Measurements from ENCODE around the gene ADAMTSL2.
A peak's percentile ranks its signal among the peaks of the same experiment; 100 is the strongest.

The ADAMTSL2 gene

DNA sequence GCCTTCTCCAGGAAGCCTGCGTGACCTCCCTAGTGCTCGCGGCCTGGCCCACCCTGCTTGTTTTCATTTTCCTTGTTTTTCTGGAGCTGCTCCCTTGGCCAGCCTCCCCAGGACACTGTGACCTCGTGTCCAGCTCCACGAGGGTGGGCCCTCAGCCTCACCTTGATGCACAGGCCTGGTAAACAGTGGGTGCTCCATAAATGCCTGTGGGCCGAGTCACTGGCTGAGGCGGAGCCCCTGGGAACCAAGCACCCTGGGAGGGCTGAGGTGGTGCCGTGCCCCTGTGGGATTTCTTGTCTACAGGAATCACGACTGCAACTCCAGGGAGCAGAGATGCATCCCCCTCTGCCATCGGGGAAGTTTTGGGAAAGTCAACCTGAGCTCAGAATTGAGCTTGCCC, 57.5 kb downstream of the ADAMTSL2 start:
- no peak for DNase-seq

DNA sequence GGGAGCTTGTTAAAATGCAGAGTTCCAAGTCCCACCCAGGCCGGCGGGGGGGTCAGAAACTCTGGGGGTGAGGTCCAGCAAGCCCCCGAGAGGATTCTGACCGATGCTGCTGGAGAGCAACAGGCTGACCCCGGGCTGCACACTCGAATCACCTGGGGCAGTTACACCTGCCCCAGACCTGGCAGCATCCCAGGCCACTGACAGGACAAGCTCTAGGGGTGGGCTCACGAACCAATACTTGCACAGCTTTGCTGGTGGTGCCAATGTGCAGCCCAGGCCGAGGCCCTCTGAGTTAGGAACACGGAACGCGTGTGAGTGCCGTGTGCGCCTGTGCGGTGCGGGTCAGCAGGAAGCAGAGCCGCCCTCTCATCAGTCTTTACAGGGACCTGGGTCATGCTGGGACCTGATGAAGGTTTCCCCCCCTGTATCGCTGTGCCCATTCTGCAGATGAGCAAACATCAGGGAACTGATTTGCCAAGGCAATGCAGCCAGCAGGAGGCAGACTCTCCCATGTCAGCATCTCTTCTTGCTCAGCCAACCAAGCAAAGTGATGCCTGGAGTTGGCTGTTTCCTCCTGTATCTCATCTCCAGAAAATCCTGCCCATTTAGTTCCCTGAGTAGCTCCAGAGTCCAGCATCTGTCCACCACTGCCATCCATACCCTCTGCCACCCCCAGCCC, 58.4 kb downstream of the ADAMTSL2 start:
- no peak for DNase-seq

DNA sequence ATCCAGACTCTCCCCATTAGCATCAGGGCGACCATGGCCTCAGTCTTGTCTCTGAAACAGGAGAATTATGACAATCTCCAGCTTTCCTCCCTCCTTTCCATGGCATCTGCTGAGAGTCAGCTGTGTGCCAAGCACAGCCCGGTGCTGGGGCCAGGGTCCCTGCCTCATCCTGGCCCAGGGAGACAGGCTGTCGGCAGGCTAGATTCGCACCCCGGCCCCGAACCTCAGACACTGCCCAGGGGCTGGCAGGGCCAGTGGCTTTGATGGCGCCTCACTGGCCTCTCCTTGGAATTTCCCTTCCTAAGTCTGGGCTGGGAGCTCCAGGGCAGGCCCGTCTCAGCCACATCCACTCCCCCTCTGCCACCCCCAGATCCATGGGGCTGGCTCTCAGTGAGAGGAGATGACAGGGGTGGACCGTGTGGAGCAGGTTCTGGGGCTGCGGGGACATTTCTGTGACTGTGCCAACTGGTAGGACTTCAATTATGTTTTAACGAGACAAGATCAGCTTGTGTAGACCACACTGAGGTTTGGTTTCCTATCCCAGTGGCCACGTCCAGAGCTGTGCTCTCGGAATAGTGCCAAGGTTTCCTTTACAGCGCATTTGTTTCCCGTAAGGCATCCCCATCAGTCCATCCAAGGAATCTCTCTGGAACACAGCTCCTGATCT, 59.2 kb downstream of the ADAMTSL2 start:
- DNase-seq, result no peak

GRCh38 chr9:133594310-133594709, 59.8 kb downstream of the ADAMTSL2 start:
- no peak for DNase-seq

DNA sequence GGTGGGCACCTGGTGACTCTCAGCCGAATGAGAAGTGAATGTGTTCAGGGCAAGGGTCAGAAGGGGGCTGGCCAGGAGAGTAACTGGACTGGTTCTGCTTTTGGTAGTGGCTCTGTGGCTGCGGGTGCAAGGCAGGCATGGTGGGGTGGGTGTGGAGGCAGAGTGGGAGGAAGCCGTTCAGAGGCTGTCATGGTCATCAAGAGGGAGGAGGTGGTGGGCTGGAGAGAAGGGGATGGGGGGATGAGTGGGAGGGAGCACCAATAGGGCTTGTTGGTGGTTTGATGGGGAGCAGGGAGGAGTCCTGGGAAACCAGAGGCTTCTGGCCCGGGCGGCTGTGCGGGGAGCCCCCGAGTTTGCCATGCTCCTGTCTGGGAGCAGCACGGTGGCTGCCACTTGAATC, 61.4 kb downstream of the ADAMTSL2 start:
- no peak for DNase-seq

DNA sequence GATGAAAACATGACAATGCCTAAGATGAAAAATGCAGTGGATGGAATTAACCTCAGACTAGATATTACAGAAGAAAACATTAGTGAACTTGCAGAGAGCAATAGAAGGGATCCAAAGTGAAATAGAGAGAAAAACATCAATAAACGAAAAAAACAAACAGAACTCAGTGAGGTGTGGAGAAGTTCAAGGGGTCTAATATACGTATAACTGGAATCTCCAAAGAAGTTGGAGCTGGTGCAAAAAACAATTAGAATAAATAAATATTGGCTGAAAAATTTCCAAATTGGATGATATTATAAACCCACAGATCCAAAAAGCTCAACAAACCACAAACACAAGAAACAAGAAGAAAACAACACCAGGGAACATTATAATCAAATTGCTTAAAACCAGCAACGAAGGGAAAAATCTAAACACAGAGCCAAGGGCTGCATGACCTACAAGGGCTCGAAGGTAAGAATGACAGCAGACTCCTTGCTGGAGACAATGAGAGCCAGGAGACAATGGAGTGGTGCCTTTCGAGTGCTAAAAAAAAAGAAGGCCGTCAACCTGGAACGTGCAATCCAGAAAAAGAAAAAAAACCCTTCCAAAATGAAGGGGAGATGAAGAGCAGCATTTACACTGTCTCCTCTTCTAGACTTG, 62.9 kb downstream of the ADAMTSL2 start:
- peak; percentile 61 for DNase-seq

DNA sequence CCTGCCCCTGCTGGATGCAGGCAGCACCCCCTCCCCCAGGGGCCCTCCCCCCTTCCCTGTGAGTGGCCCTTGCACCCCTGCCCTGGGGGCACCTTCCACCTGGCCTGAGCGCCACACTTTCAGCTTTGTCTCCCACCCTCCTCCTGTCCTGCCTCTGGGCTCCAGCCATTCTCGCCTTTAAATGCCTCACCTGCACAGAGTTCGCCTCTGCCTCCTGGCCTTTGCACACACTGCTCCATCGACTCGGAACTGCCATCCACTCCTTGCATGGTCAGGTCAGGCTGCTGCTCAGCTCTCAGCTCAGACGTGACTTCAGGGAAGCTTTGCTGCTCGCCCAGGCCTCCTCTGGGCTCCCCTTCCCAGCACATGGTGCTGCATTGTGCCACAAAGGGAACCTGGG, 64.5 kb downstream of the ADAMTSL2 start:
- DNase-seq, result no peak

DNA sequence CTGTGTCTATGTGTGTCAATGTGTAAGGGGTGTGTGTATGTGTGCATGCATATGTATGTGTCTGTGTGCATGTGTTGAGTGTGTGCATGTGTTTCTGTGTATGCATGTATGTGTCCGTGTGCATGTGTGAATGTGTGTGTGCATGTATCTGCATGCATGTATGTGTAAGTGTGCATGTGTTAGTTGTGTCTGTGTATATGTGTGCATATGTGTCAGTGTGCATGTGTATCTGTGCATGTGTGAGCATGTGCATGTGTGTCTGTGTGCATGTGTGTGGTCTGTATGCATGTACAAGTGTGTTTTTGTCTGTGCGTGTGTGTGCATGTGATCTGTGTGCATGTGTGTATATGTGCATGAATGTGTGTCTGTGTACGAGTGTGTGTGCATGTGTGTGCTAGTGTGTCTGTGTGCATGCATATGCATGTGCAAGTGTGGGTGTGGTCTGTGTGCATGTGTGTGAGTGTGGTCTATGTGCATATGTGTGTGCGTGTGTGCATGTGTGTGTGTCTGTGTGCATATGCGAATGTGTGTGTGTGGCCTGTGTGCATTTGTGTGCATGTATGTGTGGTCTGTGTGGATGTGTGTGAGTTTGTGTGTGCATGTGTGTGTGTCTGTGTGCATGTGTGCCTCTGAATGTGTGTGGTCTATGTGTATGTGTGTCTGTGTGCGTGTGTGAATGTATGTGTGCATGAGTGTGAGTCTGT, 65.1 kb downstream of the ADAMTSL2 start:
- no peak for DNase-seq

DNA sequence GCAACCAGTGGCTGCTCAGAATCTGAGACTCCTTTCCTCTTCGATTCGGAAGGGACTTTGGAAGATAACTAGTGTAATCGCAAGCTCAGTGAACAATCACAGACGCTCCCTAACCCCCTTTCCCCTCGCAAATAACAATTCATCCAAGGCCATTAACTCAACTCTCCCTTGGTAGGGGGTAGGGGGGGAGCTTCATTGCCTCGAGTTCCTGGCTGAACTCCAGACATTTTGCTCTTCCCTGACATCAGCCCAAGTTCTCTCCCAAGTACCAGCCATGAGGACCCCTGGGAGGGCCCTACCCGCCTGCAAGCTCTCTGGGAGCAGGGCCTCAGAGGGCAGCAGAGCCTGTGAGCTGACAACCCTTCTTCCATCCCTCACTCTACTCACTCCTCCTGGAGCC, 66.2 kb downstream of the ADAMTSL2 start:
- DNase-seq, result no peak

DNA sequence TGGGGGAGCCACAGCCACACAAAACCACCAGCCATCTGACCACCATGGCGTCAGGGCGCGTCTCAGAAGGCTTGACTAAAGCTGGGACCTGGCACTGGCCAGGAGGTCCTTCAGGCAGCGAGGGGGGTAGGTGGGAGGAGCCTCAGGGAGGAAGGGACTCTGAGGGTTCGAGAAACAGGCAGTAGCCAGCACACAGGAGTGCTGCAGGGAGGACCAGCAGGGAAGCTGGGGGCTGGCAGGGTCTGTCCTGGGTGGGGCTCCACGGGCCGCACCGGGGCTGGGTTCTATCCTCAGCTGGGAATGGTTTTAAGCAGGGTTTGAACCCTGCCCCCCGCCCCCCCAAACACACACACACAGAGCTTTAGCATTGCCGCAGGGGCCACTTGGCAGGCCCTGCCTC, 67.2 kb downstream of the ADAMTSL2 start:
- no peak for DNase-seq

DNA sequence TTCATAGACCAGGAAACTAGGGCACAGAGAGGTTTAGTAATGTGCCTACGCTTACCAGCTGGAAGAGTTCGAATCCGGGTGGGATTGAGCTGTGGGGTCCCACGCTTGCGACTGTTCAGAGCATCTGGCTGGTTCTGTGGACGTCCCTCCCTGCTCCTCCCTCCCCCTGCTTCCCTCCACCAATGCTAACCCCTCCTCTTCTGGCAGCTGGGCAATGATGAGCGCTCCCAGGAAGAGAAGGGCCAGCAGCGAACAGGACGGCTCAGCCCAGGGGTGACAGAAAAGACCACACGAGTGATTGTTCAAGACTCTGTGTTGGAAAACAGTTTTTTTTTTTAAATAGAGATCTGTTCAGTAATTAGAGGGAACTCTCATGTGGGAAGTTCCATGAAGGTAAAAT, 67.8 kb downstream of the ADAMTSL2 start:
- no peak for DNase-seq

- no peak for DNase-seq
Observed at GRCh38 chr9:133603135-133603927, 68.8 kb downstream of the ADAMTSL2 start.

DNA sequence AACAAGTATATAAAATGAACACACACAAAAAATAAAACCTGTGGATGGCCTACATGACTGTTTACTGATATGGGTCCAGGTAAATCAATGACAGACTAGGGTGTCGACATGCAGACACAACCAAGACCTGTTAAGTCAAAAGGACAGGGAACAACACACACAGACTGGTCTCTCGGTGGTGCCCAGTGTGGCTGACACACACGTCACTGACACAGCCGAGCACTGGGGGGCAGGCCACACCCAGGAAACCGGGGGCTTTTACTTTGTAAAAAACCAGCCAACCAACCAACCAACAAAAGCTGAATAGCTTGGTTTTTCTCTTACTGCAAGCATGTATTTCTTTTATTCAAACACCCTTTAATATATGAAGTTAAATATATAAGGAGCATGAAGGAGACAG, 69.7 kb downstream of the ADAMTSL2 start:
- DNase-seq, result peak; percentile 43

GRCh38 chr9:133604856-133605255, 70.4 kb downstream of the ADAMTSL2 start:
- no peak for DNase-seq

DNA sequence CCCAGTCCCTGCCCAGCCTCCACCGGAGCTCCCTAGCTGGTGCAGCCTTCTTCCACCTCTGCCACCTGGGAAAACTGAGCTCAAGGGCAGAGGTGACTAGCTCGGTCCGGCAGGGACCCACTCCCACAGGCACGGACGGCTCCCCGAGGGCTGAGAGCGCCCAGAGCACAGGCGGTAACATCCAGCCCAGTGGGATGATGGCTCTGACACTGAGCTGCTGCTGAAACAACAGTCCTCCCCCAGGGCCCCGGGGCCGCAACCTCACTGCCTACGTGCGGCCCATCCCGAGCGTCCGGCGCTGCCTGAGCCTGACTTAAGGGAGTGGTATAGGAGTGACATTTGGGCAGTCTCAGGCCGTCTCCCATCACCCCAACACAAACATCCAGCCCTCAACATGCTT, 70.9 kb downstream of the ADAMTSL2 start:
- no peak for DNase-seq

GRCh38 chr9:133605856-133606707, 71.6 kb downstream of the ADAMTSL2 start:
- DNase-seq, result no peak

- peak; percentile 18 for DNase-seq
Observed at GRCh38 chr9:133606708-133607025, 72.2 kb downstream of the ADAMTSL2 start.

DNA sequence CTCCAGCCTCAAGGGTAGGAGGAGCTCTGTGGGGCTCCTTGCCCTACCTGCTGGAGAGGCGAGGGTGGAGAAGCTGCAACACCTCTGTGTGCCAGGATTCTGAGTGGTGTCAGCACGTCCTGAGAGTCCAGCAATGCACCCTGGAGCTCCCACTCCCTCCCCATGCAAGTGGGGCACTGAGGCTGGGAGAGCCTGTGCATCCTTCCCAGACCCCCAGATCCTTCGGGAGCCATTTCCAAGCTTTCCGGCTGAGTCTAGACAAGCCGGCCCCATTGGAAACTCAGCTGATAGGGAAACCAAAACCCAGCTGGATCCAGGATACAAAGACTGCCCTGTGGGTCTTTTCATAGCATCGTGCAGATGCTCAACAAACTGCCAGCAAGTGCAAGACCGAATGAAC, 72.9 kb downstream of the ADAMTSL2 start:
- no peak for DNase-seq

DNA sequence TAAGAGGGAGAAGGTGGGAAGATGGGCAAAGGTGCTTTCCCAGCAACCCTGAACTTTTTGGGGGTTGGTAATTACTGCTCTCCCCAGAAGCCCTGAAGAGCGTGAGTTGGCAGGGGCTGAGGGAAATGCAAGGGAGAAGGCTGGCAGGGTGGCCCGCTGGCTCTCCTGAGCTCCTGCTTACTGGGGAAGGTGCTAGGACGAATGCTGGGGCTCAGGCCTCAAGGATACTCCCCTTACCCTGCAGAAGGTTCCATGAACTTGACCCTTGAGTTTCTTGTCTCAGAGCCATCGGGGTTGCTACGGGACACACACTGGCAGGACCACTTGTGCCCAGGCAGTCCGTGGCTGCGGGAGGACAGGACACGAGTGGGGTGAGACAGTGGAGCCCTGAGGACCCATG, 73.5 kb downstream of the ADAMTSL2 start:
- DNase-seq, result no peak

- DNase-seq, result no peak
Observed at GRCh38 chr9:133608382-133608781, 73.9 kb downstream of the ADAMTSL2 start.

GRCh38 chr9:133608889-133609288, 74.4 kb downstream of the ADAMTSL2 start:
- no peak for DNase-seq
